Stimulated activated CD4-positive, alpha-beta T cell treated with anti-CD3 and anti-CD28 coated beads, Interleukin-1b, Interleukin-23, amount 100 ng/mL, for 48 hours (primary cell): ENCODE data around the gene LRRC25.

Experiments
- DNase-seq: peaks from one replicate; pipeline ENCODE4 v3.0.0-alpha.2; 2020

The LRRC25 gene

GRCh38 chr19:18397242-18398202 is at the start of gene LRRC25:
Gene LRRC25, minus strand, starts transcription at chr19:18397622. Its CDS starts 659 bp downstream, at chr19:18396963.
- no peak for DNase-seq

DNA sequence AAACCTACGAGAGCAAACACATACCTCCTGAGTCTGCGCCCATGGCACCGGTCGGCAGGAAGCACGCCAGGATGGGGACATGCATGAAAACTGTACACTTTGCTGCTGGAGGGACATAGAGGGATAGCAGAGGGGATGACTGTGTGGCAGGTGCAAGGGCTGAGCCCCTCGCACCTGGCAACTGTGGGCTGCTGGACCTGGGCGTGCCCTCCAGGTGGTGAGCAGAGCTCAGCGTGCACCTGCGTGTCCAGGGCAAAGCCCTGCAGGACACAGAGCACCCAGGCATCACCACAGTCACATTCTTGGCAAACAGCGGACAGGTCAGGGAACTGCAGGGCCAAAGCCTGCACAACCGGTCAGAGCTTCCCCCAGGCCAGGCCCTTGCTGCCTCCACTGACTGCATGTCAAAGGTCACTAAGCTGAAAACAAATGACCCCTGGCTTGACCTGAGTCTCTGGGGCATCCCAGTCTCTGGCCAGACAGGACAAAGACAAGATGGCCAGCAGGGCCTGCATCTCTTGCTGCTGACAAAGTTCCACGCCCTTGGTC is 49.5 kb upstream of the LRRC25 start:
- no peak for DNase-seq

DNA sequence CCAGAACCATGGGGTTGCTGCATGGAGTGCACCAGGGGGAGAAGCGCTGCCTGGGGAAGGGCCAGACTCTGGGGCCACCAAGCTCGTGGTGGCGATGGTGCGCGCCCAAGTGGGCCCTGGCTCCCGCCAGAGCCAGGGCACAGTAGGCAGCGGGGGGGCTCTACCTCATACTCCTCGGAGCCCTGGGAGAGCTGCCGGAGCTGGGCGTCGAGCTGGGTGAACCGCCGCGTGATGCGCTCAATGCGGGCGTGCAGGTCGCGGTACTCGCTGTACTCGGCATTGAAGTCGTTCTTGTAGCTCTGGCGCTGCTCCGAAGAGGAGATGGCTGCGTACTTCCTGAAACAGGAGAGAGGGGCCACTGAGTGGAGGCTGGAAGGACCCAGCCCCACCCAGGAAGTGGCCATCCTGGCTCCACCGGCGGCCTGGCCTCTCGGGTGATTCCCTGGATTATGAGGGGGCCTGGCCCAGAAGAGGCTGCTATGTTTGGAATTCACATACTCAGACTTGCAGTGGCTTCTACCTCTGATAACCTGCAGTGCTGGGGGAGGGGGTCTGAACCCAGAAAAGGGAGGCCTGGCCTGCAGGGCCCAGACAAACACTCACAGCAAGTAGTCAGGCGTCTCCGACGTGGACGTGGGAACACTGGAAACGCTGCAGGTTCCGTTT is 48.9 kb upstream of the LRRC25 start:
- DNase-seq = no peak

DNA sequence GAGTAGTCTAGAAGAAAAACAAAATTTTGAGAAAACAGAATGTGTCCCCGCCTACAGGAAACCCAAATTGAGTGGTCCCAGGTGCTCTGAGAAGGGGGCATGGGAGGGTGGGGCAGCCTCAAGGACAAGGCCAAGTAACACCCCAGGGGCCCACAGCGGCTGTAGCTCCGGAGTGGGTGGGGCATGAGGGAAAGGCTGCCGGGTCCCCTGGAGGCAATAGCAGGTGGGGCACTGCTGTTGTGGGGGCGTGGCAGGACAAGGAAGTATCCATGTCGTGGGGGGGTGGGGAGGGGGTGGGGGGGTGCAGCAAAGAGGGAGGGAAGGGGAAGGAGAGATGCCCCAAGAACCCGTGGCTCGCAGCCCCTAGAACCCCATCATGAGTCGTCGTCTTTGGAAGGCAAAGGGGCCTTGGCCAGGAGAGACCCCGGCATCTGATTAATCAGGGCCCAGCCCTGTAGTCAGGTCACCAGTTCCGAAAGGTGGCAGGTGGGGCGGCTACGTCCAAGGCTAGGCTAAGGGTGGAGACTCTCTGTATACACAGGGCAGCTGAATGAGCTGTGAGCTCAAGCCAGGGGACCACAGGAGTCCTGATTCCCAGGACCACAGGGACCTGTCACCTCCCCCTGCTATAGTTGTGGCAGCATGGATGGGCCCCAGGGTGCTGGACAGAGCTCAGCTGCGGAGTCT is 48.0 kb upstream of the LRRC25 start:
- no peak for DNase-seq

- DNase-seq = no peak
These were observed 47.1 kb upstream of the LRRC25 start for GRCh38 chr19:18444513-18444912.

- DNase-seq = no peak
These were observed 46.4 kb upstream of the LRRC25 start for GRCh38 chr19:18443831-18444230.

DNA sequence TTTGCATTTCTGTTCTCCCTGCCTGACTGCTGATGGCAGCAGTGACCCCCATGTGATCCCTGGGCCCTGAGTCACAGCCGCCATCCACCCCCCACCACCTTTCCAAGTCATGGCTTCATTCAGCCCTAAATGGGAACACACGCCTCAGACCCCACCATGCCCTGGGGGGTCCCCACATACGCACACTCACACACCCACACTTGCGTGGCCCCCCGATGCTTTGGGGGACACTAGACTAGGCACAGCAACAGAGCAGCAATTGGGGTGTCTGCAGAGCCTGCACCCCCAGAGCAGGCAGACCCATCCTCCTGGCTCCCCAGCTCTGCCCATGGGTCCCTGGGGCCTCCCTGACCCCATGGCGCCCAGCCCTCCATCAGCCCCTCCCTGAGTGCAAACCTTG is 46.0 kb upstream of the LRRC25 start:
- no peak for DNase-seq

- no peak for DNase-seq
These were observed 45.5 kb upstream of the LRRC25 start for GRCh38 chr19:18442941-18443340.

- DNase-seq = no peak
These were observed 44.7 kb upstream of the LRRC25 start for GRCh38 chr19:18441804-18442788.

GRCh38 chr19:18440936-18441803 is 43.7 kb upstream of the LRRC25 start:
- DNase-seq = no peak

DNA sequence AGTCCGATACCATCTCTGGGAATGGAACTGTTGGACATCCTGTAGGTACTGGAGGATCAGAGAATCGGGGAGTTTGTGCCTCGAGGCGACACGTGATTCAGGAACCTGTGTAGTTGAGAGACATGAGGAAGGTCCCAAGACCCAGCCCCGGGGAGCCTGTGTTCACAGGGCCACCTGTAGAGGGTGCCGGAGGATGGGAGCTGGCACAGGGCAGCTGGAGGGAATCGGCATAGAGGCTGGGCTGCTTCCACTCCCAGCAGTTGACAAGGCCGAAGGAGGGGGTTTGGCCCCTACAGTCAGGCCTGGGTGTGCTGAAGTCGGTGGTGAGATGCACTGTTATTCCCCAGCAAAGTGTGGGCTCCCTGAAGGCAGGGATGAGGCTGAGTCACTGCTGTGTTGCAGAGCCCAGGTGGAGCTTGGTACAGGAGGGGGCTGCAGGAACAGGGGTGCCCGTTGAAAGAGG is 43.0 kb upstream of the LRRC25 start:
- DNase-seq = no peak

DNA sequence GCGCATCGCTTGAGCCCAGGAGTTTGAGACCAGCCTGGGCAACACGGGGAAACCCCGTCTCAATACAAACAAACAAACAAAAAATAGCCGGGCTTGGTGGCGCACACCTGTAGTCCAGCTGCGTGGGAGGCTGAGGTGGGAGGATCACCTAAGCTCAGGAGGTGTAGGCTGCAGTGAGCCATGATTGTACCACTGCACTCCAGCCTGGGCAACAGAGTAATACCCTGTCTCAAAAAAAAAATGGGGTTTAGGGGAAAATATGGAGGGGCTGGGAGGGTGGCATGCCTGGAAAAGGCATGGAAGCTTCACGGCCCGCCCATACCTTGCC is 42.5 kb upstream of the LRRC25 start:
- DNase-seq = no peak

GRCh38 chr19:18439025-18439909 is 41.8 kb upstream of the LRRC25 start:
- DNase-seq = no peak

- DNase-seq = no peak
These were observed 41.1 kb upstream of the LRRC25 start for GRCh38 chr19:18438331-18439024.

GRCh38 chr19:18437491-18438330 is 40.3 kb upstream of the LRRC25 start, which contains the start of gene ISYNA1:
Gene ISYNA1, minus strand, starts transcription at chr19:18438133. Its CDS starts 154 bp downstream, at chr19:18437979.
- DNase-seq = peak; percentile 37

DNA sequence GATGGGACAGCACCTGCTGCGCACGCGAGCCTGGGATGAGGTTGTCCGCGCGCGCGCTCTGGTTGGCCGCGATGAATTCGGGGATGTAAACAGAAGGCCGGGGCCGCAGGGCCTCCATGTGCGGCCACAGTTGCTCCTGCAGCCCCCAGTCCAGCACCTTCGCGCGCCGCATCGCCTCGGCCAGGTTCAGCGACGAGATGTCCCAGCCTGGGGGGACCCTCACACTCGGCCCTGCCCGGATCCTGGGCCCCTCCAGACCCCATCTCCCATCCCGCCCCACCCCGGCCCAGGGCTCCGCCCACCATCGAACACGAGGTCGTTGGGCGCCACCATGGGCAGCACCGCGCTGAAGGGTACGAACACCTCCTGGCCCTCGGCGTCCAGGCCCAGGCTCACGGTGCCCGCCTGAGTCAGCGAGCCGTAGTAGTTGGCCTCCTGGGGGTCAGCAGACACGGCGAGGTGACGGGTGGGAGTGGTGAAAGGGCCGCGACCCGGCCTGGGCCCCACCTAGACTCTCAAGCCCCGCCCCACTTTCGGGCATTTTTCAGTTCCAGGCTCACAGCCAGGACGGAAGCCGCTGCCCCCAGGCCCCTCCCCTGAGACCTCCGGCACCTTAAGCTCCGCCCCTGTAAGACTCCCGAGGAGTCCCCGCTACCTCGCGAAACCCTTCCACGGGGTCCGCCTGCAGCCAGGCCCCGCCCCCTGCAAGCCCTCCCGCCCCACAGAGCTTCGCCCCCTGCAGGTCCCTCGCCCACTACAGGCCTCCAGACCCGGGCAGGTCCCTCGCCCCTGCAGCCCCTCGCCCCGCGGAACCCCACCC is 39.5 kb upstream of the LRRC25 start:
- peak; percentile 70 for DNase-seq
